ENCODE results near the gene OTUD7B. TPM values are rescaled to one million over a fixed set of nuclear protein-coding genes. Genes with fewer than 3 reads are reported as not detected.

Gene OTUD7B
- total and polyA plus RNA-seq, 2 of the 8 experiments (the other 6 are each of a cell fraction or from before 2014, with no cell fraction given) = 4.2 to 21.5 TPM

- TF ChIP-seq CHD7 (IDR thresholded peaks at IDR 0.05; ENCODE audit: insufficient replicate concordance, low read length) = no peak
- peak; percentile 48; the same call in 1 of the 2 replicates for TF ChIP-seq SP1 (IDR thresholded peaks at IDR 0.05; ENCODE audit: low read depth, low read length)
- no peak for TF ChIP-seq CEBPB (IDR thresholded peaks at IDR 0.05; ENCODE audit: low read depth, low read length)
- no peak for TF ChIP-seq RXRA (IDR thresholded peaks at IDR 0.05; ENCODE audit: insufficient read depth, low read depth, low read length)
- TF ChIP-seq HDAC2 (IDR thresholded peaks at IDR 0.05; ENCODE audit: borderline replicate concordance in 1 of 2, low read depth in 2 of 2, low read length in 2 of 2) = no peak
- no peak; a peak in 2 of 4 replicates for TF ChIP-seq SIN3A (conservative IDR thresholded peaks at IDR 0.05 in 1 of 2, IDR thresholded peaks at IDR 0.05 in 1 of 2; ENCODE audit: low read depth in 1 of 2, low read length in 2 of 2)
- no peak for TF ChIP-seq CBX5 (IDR thresholded peaks at IDR 0.05; ENCODE audit: low read depth, low read length)
- no peak for TF ChIP-seq BRCA1 (IDR thresholded peaks at IDR 0.05; ENCODE audit: low read depth, low read length)
- TF ChIP-seq SP4 (IDR thresholded peaks at IDR 0.05; ENCODE audit: low read length) = peak; percentile 39; the same call in 1 of the 2 replicates
Observed at GRCh38 chr1:149927563-149928400, 82.7 kb downstream of the OTUD7B start, which contains the start of gene SF3B4 (continued).

Data from H1 (cell line).